Activated CD4-positive, alpha-beta T cell treated with anti-CD3 and anti-CD28 coated beads for 1 hour (primary cell): ENCODE measurements around the gene RABL6.

ENCODE experiments used
- DNase-seq: peaks from one replicate; pipeline ENCODE4 v3.0.0-alpha.2; 2020

The RABL6 gene

GRCh38 chr9:136886610-136887597 lies 79.2 kb downstream of the RABL6 start:
- DNase-seq: no peak

- DNase-seq: no peak
Measured at GRCh38 chr9:136888454-136888853, 80.7 kb downstream of the RABL6 start.

- no peak for DNase-seq
Measured at GRCh38 chr9:136889858-136890257, 82.1 kb downstream of the RABL6 start.

- DNase-seq: no peak
Measured at GRCh38 chr9:136890661-136891060, 82.9 kb downstream of the RABL6 start.
